Mesodermal cell (in vitro differentiated cells): Measurements from ENCODE around the gene MMRN2.
"Not testable (repeated sequence)": the region's sequence is repeated elsewhere in the genome, so short reads cannot be mapped to it uniquely, and the experiment has no call there.

Experiments
- H3K27ac ChIP-seq: 2 replicates; pipeline ENCODE4 v1.7.0; 2013; ENCODE audit warnings: mild to moderate bottlenecking, low read depth, low read length, moderate library complexity; ENCODE audit not compliant: severe bottlenecking
- H3K36me3 ChIP-seq: 2 replicates; pipeline ENCODE4 v1.7.1; 2013; ENCODE audit warnings: mild to moderate bottlenecking, low read length, moderate library complexity; ENCODE audit not compliant: control insufficient read depth, insufficient read depth
- H3K4me1 ChIP-seq: one replicate; pipeline ENCODE4 v1.7.1; 2013; ENCODE audit warnings: mild to moderate bottlenecking, low read length; ENCODE audit not compliant: insufficient read depth, control insufficient read depth, poor library complexity, severe bottlenecking
- H3K4me3 ChIP-seq: 2 replicates; pipeline ENCODE4 v1.7.0; 2013; ENCODE audit warnings: low read length, control low read depth, mild to moderate bottlenecking; ENCODE audit not compliant: insufficient read depth, poor library complexity, severe bottlenecking; ENCODE audit errors: extremely low read depth
- H3K9me3 ChIP-seq: 2 replicates; pipeline ENCODE4 v1.7.1; 2013; ENCODE audit warnings: mild to moderate bottlenecking, low read length, moderate library complexity; ENCODE audit not compliant: control insufficient read depth
- WGBS, 2 experiments: methylation state at CpG; one replicate each; pipeline ENCODE4 v1.1.5; 2013; ENCODE audit warnings: missing lambda C conversion rate in 2 of 2; ENCODE audit not compliant: insufficient coverage in 2 of 2; 5-methylcytosine and 5-hydroxymethylcytosine counted together

The MMRN2 gene

GRCh38 chr10:86937502-86938154 lies 19.8 kb downstream of the MMRN2 start:
- Histone ChIP-seq H3K4me3 (no peak overlapping the region), H3K9me3 (no peaks in the 10 kb centered on the region), H3K4me1 (peaks cover 7% of the 10 kb centered on the region), H3K27ac (no peak overlapping the region), H3K36me3 (peaks cover 16% of the 10 kb centered on the region)
- 94 to 95% methylated on average over 4 to 6 of the region's 6 CpGs for WGBS, 2 experiments

- WGBS, 2 experiments = 94 to 96% methylated on average over 11 to 12 of the region's 13 CpGs
- no peak overlapping the region for H3K27ac ChIP-seq
- peaks cover 16% of the 10 kb centered on the region for H3K36me3 ChIP-seq
- no peak overlapping the region for H3K4me3 ChIP-seq
- H3K4me1 ChIP-seq = peaks cover 7% of the 10 kb centered on the region
- no peaks in the 10 kb centered on the region for H3K9me3 ChIP-seq
Measured at GRCh38 chr10:86936661-86937501, 20.5 kb downstream of the MMRN2 start.

- WGBS, 2 experiments = 93 to 98% methylated on average over 5 to 6 of the region's 6 CpGs
- not testable (repeated sequence) for H3K4me1 ChIP-seq, H3K27ac ChIP-seq, H3K4me3 ChIP-seq, H3K9me3 ChIP-seq
- peaks cover 38% of the 10 kb centered on the region for H3K36me3 ChIP-seq
Measured at GRCh38 chr10:86934162-86934711, 23.2 kb downstream of the MMRN2 start.

GRCh38 chr10:86932674-86933073 lies 24.7 kb downstream of the MMRN2 start:
- Histone ChIP-seq H3K36me3 (peaks cover 48% of the 10 kb centered on the region), H3K4me3 (no peak overlapping the region), H3K4me1 (peaks cover 7% of the 10 kb centered on the region), H3K9me3 (no peaks in the 10 kb centered on the region), H3K27ac (no peak overlapping the region)
- 100% methylated on average over 2 of the region's 2 CpGs for WGBS, 2 experiments

GRCh38 chr10:86931872-86932271 lies 25.5 kb downstream of the MMRN2 start:
- Histone ChIP-seq H3K27ac (no peak overlapping the region), H3K9me3 (no peaks in the 10 kb centered on the region), H3K36me3 (peaks cover 48% of the 10 kb centered on the region), H3K4me3 (no peak overlapping the region), H3K4me1 (peaks cover 5% of the 10 kb centered on the region)
- no CpG with 5 or more reads among the region's 1 CpG for WGBS, 2 experiments

GRCh38 chr10:86929468-86930380 lies 27.7 kb downstream of the MMRN2 start:
- peaks cover 50% of the 10 kb centered on the region for H3K36me3 ChIP-seq
- 87 to 91% methylated on average over 13 to 15 of the region's 15 CpGs for WGBS, 2 experiments
- no peaks in the 10 kb centered on the region for H3K9me3 ChIP-seq
- H3K4me1 ChIP-seq = no peaks in the 10 kb centered on the region
- H3K27ac ChIP-seq = no peak overlapping the region
- no peak overlapping the region for H3K4me3 ChIP-seq

- 87 to 95% methylated on average over 9 of the region's 9 CpGs for WGBS, 2 experiments
- H3K4me3 ChIP-seq = no peak overlapping the region
- H3K27ac ChIP-seq = no peak overlapping the region
- H3K9me3 ChIP-seq = no peaks in the 10 kb centered on the region
- peaks cover 5% of the 10 kb centered on the region for H3K4me1 ChIP-seq
- peaks cover 66% of the 10 kb centered on the region for H3K36me3 ChIP-seq
Measured at GRCh38 chr10:86922553-86922961, 34.9 kb downstream of the MMRN2 start.

- peaks cover 85% of the 10 kb centered on the region for H3K36me3 ChIP-seq
- H3K27ac ChIP-seq = no peak overlapping the region
- no peak overlapping the region for H3K4me3 ChIP-seq
- WGBS, 2 experiments = 80 to 87% methylated on average over 3 to 4 of the region's 5 CpGs
- peaks cover 5% of the 10 kb centered on the region for H3K4me1 ChIP-seq
- no peaks in the 10 kb centered on the region for H3K9me3 ChIP-seq
Measured at GRCh38 chr10:86918022-86918471, 39.4 kb downstream of the MMRN2 start.

- Histone ChIP-seq H3K36me3 (peaks cover 69% of the 10 kb centered on the region), H3K4me1 (peaks cover 5% of the 10 kb centered on the region), H3K27ac (no peak overlapping the region), H3K4me3 (no peak overlapping the region), H3K9me3 (no peaks in the 10 kb centered on the region)
- WGBS, 2 experiments = no CpG with 5 or more reads among the region's 1 CpG
Measured at GRCh38 chr10:86914734-86915133, 42.7 kb downstream of the MMRN2 start.

GRCh38 chr10:86905429-86905828 lies 52.0 kb downstream of the MMRN2 start:
- no peaks in the 10 kb centered on the region for H3K4me1 ChIP-seq
- 100% methylated on average over 1 of the region's 1 CpG for WGBS, 2 experiments
- no peak overlapping the region for H3K4me3 ChIP-seq
- no peaks in the 10 kb centered on the region for H3K9me3 ChIP-seq
- H3K27ac ChIP-seq = no peak overlapping the region
- H3K36me3 ChIP-seq = peaks cover 89% of the 10 kb centered on the region
